ENCODE results near the gene PHLDB3. TPM values are rescaled to one million over a fixed set of nuclear protein-coding genes. Genes with fewer than 3 reads are reported as not detected.
A peak's percentile ranks its signal among the peaks of the same experiment; 100 is the strongest.
"Not testable (repeated sequence)": the region's sequence is repeated elsewhere in the genome, so short reads cannot be mapped to it uniquely, and the experiment has no call there.

The PHLDB3 gene
- polyA plus RNA-seq, 1 experiment: 4.2 TPM

DNA sequence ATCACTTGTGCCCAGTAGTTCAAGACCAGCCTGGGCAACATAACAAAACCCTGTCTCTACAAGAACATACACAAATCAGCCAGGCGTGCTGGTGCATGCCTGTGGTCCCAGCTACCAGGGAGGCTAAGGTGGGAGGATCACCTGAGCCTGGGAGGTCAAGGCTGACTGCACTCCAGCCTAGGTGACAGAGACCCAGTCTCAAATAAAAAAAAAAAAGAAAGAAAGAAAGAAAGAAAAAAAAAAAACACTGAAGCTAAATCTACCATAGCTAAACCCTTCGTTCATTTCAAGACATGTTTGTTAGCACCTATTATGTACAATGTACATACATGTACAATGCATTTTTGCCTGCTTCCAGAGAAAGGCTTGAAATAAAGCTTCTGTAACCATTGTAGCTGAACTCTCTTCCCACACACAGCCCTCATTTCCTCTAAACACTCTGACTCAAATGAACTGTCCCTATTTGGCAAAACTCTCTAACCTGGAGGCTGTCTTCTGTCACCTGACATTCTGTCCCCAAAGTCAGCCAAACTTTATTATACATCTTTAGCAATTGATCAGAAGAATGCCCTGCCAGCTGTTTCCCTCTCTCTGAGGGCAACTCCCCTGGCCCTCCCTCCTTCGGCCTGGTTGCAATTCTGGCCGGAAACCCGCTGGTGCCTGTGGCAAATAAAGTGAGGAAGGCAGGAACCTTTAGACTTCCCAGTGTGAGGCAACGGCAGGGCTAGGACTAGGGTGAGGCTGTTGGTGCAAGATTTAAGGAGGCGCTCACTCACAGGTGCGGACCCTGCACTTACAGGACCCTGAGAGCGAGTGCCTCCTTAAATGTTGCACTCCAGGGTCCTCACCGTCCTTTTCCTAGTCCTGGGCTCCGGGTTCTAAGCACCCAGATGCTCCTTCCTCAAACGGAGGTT is 20.6 kb upstream of the PHLDB3 start:
- no peak for DNase-seq (ENCODE audit: low read depth, low spot score)
- Histone ChIP-seq H3K4me3 (ENCODE audit: low read depth, low read length) (peak overlapping the region; percentile 86), H3K27me3 (ENCODE audit: control insufficient read depth, insufficient read depth, low read length) (no peaks in the 10 kb centered on the region), H3K9me3 (ENCODE audit: control insufficient read depth, insufficient read depth, low read length) (no peaks in the 10 kb centered on the region), H3K27ac (ENCODE audit: low read depth, low read length) (peak overlapping the region; percentile 57)
- TF ChIP-seq, protein P1, sequence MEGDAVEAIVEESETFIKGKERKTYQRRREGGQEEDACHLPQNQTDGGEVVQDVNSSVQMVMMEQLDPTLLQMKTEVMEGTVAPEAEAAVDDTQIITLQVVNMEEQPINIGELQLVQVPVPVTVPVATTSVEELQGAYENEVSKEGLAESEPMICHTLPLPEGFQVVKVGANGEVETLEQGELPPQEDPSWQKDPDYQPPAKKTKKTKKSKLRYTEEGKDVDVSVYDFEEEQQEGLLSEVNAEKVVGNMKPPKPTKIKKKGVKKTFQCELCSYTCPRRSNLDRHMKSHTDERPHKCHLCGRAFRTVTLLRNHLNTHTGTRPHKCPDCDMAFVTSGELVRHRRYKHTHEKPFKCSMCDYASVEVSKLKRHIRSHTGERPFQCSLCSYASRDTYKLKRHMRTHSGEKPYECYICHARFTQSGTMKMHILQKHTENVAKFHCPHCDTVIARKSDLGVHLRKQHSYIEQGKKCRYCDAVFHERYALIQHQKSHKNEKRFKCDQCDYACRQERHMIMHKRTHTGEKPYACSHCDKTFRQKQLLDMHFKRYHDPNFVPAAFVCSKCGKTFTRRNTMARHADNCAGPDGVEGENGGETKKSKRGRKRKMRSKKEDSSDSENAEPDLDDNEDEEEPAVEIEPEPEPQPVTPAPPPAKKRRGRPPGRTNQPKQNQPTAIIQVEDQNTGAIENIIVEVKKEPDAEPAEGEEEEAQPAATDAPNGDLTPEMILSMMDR (IDR thresholded peaks at IDR 0.05; ENCODE audit: low read depth, low read length): no peak
- ChIA-PET POLR2A (interaction anchor here (0.6 to 1.0 kb wide), 4 partner anchors 15 to 205 kb away, joined by 3 to 4 read pairs (median 3); partner anchors contain the start of gene PHLDB3), CTCF (interaction anchor here (0.5 to 11.1 kb wide), 5 partner anchors 23 to 80 kb away, joined by 4 to 385 read pairs (median 4); no protein-coding TSS in a partner anchor)

DNA sequence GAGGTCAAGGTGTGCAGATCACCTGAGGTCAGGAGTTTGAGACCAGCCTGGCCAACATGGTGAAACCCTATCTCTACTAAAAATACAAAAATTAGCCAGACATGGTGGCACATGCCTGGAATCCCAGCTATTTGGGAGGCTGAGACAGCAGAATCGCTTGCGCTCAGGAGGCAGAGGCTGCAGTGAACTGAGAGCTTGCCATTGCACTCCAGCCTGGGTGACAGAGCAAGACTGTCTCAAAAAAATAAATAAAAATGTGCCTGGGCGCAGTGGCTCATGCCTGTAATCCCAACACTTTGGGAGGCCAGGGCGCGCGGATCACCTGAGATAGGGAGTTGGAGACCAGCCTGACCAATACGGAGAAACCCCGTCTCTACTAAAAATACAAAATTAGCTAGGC is 19.1 kb upstream of the PHLDB3 start:
- H3K4me3 ChIP-seq (ENCODE audit: low read depth, low read length); DNase-seq (ENCODE audit: low read depth, low spot score); POLR2A ChIA-PET; H3K27ac ChIP-seq (ENCODE audit: low read depth, low read length); H3K9me3 ChIP-seq (ENCODE audit: control insufficient read depth, insufficient read depth, low read length); H3K27me3 ChIP-seq (ENCODE audit: control insufficient read depth, insufficient read depth, low read length): not testable (repeated sequence)
- CTCF ChIA-PET: interaction anchor here (1.4 to 11.1 kb wide), 2 partner anchors 32 to 78 kb away, joined by 7 to 385 read pairs; no protein-coding TSS in a partner anchor

DNA sequence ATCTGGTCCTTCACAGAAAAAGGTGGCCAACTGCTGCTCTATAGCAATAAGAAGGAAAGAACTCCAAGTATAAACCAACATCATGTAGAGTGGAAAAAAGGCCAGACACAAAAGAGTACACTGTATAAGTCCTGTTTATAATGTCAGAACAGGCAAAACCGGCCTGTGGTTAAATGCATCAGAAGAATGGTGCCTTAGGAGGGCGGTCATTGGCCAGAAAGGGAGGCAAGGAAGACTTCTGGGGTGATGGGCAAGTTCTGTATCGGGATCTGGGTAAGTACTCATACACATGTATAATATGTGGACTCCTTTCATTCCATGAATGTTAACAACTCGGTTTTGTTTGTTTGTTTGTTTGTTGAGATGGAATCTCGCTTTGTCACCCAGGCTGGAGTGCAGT is 18.4 kb upstream of the PHLDB3 start:
- no peaks in the 10 kb centered on the region for H3K9me3 ChIP-seq (ENCODE audit: control insufficient read depth, insufficient read depth, low read length)
- CTCF ChIA-PET: interaction anchor here (0.6 to 11.1 kb wide), 3 partner anchors 8 to 90 kb away, joined by 3 to 385 read pairs (median 3); no protein-coding TSS in a partner anchor
- no peak for DNase-seq (ENCODE audit: low read depth, low spot score)
- H3K27me3 ChIP-seq (ENCODE audit: control insufficient read depth, insufficient read depth, low read length): no peaks in the 10 kb centered on the region
- no peak overlapping the region for H3K4me3 ChIP-seq (ENCODE audit: low read depth, low read length)
- TF ChIP-seq, protein P1 (IDR thresholded peaks at IDR 0.05; ENCODE audit: low read depth, low read length): no peak
- no peak overlapping the region for H3K27ac ChIP-seq (ENCODE audit: low read depth, low read length)
- POLR2A ChIA-PET: no interaction called here

DNA sequence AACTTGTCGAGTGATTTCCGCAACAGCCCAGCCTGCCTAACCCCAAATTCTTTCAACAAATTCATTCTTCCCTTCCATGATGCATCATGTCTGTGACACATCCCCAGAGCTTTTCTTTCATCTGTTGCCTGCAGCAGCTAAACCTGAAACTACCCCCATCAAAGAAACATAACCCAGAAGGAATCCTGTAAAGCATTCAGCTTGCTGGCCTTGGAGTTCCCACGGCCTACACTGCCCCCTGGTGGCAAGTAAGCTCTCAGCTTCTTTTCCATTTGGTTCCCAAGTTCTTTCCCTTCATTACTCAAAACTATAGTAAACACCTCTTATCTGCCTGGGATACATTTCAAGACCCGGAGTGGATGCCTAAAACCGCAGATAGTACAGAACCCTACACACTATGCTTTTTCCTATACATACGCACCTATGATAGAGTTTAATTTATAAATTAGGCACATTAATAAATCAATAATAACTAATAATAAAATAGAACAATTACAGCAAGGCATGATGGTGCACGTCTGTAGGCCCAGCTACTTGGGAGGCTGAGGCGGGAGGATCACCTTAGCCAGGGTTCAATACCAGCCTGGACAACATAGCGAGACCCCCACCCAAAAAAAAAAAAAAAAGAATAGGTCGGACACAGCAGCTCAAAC is 15.0 kb upstream of the PHLDB3 start:
- POLR2A ChIA-PET: interaction anchor here (0.6 to 1.8 kb wide), 7 partner anchors 10 to 443 kb away, joined by 3 to 13 read pairs (median 4); partner anchors contain the start of gene ZNF575
- Histone ChIP-seq H3K27me3 (ENCODE audit: control insufficient read depth, insufficient read depth, low read length) (no peaks in the 10 kb centered on the region), H3K4me3 (ENCODE audit: low read depth, low read length) (no peak overlapping the region), H3K27ac (ENCODE audit: low read depth, low read length) (no peak overlapping the region), H3K9me3 (ENCODE audit: control insufficient read depth, insufficient read depth, low read length) (no peaks in the 10 kb centered on the region)
- TF ChIP-seq, protein P1 (IDR thresholded peaks at IDR 0.05; ENCODE audit: low read depth, low read length): peak; percentile 89
- CTCF ChIA-PET: interaction anchor here (0.6 to 11.1 kb wide), 36 partner anchors 9 to 953 kb away, joined by 3 to 385 read pairs (median 6); partner anchors contain the start of genes ETHE1, PHLDB3, PLAUR and ZNF575
- peak; percentile 94 for DNase-seq (ENCODE audit: low read depth, low spot score)

DNA sequence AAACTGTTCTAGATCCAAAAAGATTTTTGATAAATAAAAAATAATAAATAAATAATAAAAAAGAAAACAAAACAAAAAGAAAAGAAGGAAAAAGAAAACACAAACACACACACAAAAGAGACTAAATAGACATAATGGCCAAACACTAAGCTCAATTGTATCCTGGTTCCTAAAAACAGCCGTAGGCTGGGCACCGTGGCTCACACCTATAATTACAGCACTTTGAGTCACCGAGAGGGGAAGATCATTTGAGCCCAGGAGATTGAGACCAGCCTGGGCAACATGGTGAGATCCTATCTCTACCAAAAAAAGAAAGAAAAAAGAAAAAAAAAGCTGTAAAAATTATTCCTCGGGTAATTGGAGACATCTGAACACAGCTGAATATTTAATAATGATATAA is 13.5 kb upstream of the PHLDB3 start:
- no peak for DNase-seq (ENCODE audit: low read depth, low spot score)
- Histone ChIP-seq H3K27ac (ENCODE audit: low read depth, low read length) (no peak overlapping the region), H3K27me3 (ENCODE audit: control insufficient read depth, insufficient read depth, low read length) (no peaks in the 10 kb centered on the region), H3K9me3 (ENCODE audit: control insufficient read depth, insufficient read depth, low read length) (no peaks in the 10 kb centered on the region), H3K4me3 (ENCODE audit: low read depth, low read length) (no peak overlapping the region)
- TF ChIP-seq, protein P1 (IDR thresholded peaks at IDR 0.05; ENCODE audit: low read depth, low read length): no peak
- ChIA-PET CTCF (interaction anchor here (0.6 to 11.1 kb wide), 9 partner anchors 10 to 414 kb away, joined by 3 to 385 read pairs (median 10); partner anchors contain the start of gene ETHE1), POLR2A (interaction anchor here (0.7 kb wide), 1 partner anchor 8 kb away, joined by 3 read pairs; no protein-coding TSS in a partner anchor)

DNA sequence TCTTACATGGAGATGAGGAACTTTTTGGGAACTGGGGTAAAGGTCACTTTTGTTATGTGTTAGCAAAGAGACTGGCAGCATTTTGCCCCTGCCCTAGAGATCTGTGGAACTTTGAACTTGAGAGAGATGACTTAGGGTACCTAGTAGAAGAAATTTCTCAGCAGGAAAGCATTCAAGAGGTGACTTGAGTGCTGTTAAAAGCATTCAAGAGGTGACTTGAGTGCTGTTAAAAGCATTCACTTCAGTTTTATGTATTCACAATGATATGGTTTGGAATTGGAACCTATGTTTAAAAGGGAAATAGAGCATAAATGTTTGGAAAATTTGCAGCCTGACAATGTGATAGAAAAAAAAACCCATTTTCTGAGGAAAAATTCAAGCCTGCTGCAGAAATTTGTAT is 7.9 kb upstream of the PHLDB3 start:
- DNase-seq (ENCODE audit: low read depth, low spot score): not testable (repeated sequence)

More for the DNA sequence above, 7.9 kb upstream of the PHLDB3 start:
- CTCF ChIA-PET: interaction anchor here (0.6 kb wide), 1 partner anchor 811 kb away, joined by 3 read pairs; no protein-coding TSS in a partner anchor
- H3K4me3 ChIP-seq (ENCODE audit: low read depth, low read length); H3K27ac ChIP-seq (ENCODE audit: low read depth, low read length); H3K9me3 ChIP-seq (ENCODE audit: control insufficient read depth, insufficient read depth, low read length); H3K27me3 ChIP-seq (ENCODE audit: control insufficient read depth, insufficient read depth, low read length); POLR2A ChIA-PET: not testable (repeated sequence)
